ENCODE measurements around the gene KSR1. TPM values are rescaled to one million over a fixed set of nuclear protein-coding genes. Genes with fewer than 3 reads are reported as not detected.
"Not testable (repeated sequence)": the region's sequence is repeated elsewhere in the genome, so short reads cannot be mapped to it uniquely, and the experiment has no call there.

The KSR1 gene
- total RNA-seq, 8 experiments from 2014 or later: 11.2 to 34.1 (median 17.6) TPM

- no peaks in the 10 kb centered on the region for H3K4me1 ChIP-seq (replicated peaks in 1 of 2)
- in situ Hi-C loops (cut with MboI; ENCODE audit: low pct_unique_long_range_greater_than_20kb in 2 of 9, low sequenced_read_pairs in 9 of 9, unreplicated experiment in 9 of 9): loop anchor here in 2 of 9 experiments (25.0 kb wide), 4 partner anchors 95 to 370 kb away; no protein-coding TSS in a partner anchor
- H3K4me3 ChIP-seq: no peak overlapping the region
- ATAC-seq (replicated peaks in 6 of 8): no peak
- 83% methylated on average over 1 of the region's 11 CpGs; no CpG with 5 or more reads in 9 of the 10 experiments for WGBS, 10 experiments
- no peak overlapping the region for H3K27ac ChIP-seq
Measured at GRCh38 chr17:27631897-27632725, 175.9 kb downstream of the KSR1 start.

- H3K4me1 ChIP-seq (replicated peaks in 1 of 2); H3K4me3 ChIP-seq; H3K27ac ChIP-seq: not testable (repeated sequence)
- 17 to 96% (median 40%) methylated on average over 1 to 4 of the region's 9 CpGs; no CpG with 5 or more reads in 4 of the 10 experiments for WGBS, 10 experiments
- ATAC-seq (replicated peaks in 6 of 8): peak in 4 of 8 experiments; percentile 31 to 65 (median 42)
- in situ Hi-C loops (cut with MboI; ENCODE audit: low pct_unique_long_range_greater_than_20kb in 2 of 9, low sequenced_read_pairs in 9 of 9, unreplicated experiment in 9 of 9): loop anchor here in 2 of 9 experiments (25.0 kb wide), 4 partner anchors 95 to 370 kb away; no protein-coding TSS in a partner anchor
Measured at GRCh38 chr17:27632766-27633165, 176.5 kb downstream of the KSR1 start.

GRCh38 chr17:27633312-27634025 is 177.2 kb downstream of the KSR1 start:
- Histone ChIP-seq H3K4me3 (no peak overlapping the region), H3K4me1 (replicated peaks in 1 of 2) (no peaks in the 10 kb centered on the region), H3K27ac (no peak overlapping the region)
- ATAC-seq (replicated peaks in 6 of 8): peak in 4 of 8 experiments; percentile 7 to 40 (median 24)
- in situ Hi-C loops (cut with MboI; ENCODE audit: low pct_unique_long_range_greater_than_20kb in 2 of 9, low sequenced_read_pairs in 9 of 9, unreplicated experiment in 9 of 9): loop anchor here in 2 of 9 experiments (25.0 kb wide), 4 partner anchors 96 to 371 kb away; no protein-coding TSS in a partner anchor
- WGBS, 10 experiments: 60 to 100% (median 84%) methylated on average over 1 to 9 of the region's 14 CpGs; no CpG with 5 or more reads in 4 of the 10 experiments

GRCh38 chr17:27634026-27634335 is 177.7 kb downstream of the KSR1 start:
- WGBS, 10 experiments: 80 to 100% (median 83%) methylated on average over 1 of the region's 1 CpG; no CpG with 5 or more reads in 7 of the 10 experiments
- no peak overlapping the region for H3K4me3 ChIP-seq
- H3K27ac ChIP-seq: no peak overlapping the region
- in situ Hi-C loops (cut with MboI; ENCODE audit: low pct_unique_long_range_greater_than_20kb in 2 of 9, low sequenced_read_pairs in 9 of 9, unreplicated experiment in 9 of 9): loop anchor here in 2 of 9 experiments (25.0 kb wide), 4 partner anchors 97 to 372 kb away; no protein-coding TSS in a partner anchor
- no peaks in the 10 kb centered on the region for H3K4me1 ChIP-seq (replicated peaks in 1 of 2)
- no peak for ATAC-seq (replicated peaks in 6 of 8)

GRCh38 chr17:27634776-27635175 is 178.5 kb downstream of the KSR1 start:
- Histone ChIP-seq H3K4me1 (replicated peaks in 1 of 2) (no peaks in the 10 kb centered on the region), H3K27ac (no peak overlapping the region), H3K4me3 (no peak overlapping the region)
- in situ Hi-C loops (cut with MboI; ENCODE audit: low pct_unique_long_range_greater_than_20kb in 2 of 9, low sequenced_read_pairs in 9 of 9, unreplicated experiment in 9 of 9): loop anchor here in 2 of 9 experiments (25.0 kb wide), 4 partner anchors 97 to 372 kb away; no protein-coding TSS in a partner anchor
- 93 to 100% (median 100%) methylated on average over 1 to 2 of the region's 2 CpGs; no CpG with 5 or more reads in 1 of the 10 experiments for WGBS, 10 experiments
- no peak for ATAC-seq (replicated peaks in 6 of 8)

GRCh38 chr17:27635275-27635823 is 179.1 kb downstream of the KSR1 start:
- H3K27ac ChIP-seq: no peak overlapping the region
- no peak overlapping the region for H3K4me3 ChIP-seq
- 26 to 90% (median 87%) methylated on average over 1 to 5 of the region's 6 CpGs; no CpG with 5 or more reads in 2 of the 10 experiments for WGBS, 10 experiments
- no peak for ATAC-seq (replicated peaks in 6 of 8)
- H3K4me1 ChIP-seq (replicated peaks in 1 of 2): no peaks in the 10 kb centered on the region
- in situ Hi-C loops (cut with MboI; ENCODE audit: low pct_unique_long_range_greater_than_20kb in 2 of 9, low sequenced_read_pairs in 9 of 9, unreplicated experiment in 9 of 9): loop anchor here in 2 of 9 experiments (25.0 kb wide), 4 partner anchors 98 to 373 kb away; no protein-coding TSS in a partner anchor

GRCh38 chr17:27636005-27636520 is 179.8 kb downstream of the KSR1 start:
- H3K27ac ChIP-seq; ATAC-seq (replicated peaks in 6 of 8); H3K4me1 ChIP-seq (replicated peaks in 1 of 2); H3K4me3 ChIP-seq: not testable (repeated sequence)
- in situ Hi-C loops (cut with MboI; ENCODE audit: low pct_unique_long_range_greater_than_20kb in 2 of 9, low sequenced_read_pairs in 9 of 9, unreplicated experiment in 9 of 9): loop anchor here in 2 of 9 experiments (25.0 kb wide), 4 partner anchors 99 to 374 kb away; no protein-coding TSS in a partner anchor
- 67 to 100% (median 93%) methylated on average over 1 to 2 of the region's 3 CpGs; no CpG with 5 or more reads in 3 of the 10 experiments for WGBS, 10 experiments

- H3K27ac ChIP-seq; H3K4me1 ChIP-seq (replicated peaks in 1 of 2); ATAC-seq (replicated peaks in 6 of 8); H3K4me3 ChIP-seq: not testable (repeated sequence)
- WGBS, 10 experiments: no CpG with 5 or more reads among the region's 7 CpGs
- in situ Hi-C loops (cut with MboI; ENCODE audit: low pct_unique_long_range_greater_than_20kb in 2 of 9, low sequenced_read_pairs in 9 of 9, unreplicated experiment in 9 of 9): loop anchor here in 2 of 9 experiments (25.0 kb wide), 4 partner anchors 99 to 376 kb away; no protein-coding TSS in a partner anchor
Measured at GRCh38 chr17:27637818-27638217, 181.6 kb downstream of the KSR1 start.

GRCh38 chr17:27638415-27638914 is 182.2 kb downstream of the KSR1 start:
- in situ Hi-C loops (cut with MboI; ENCODE audit: low pct_unique_long_range_greater_than_20kb in 2 of 9, low sequenced_read_pairs in 9 of 9, unreplicated experiment in 9 of 9): loop anchor here in 2 of 9 experiments (25.0 kb wide), 4 partner anchors 99 to 376 kb away; no protein-coding TSS in a partner anchor

GRCh38 chr17:27640790-27641189 is 184.5 kb downstream of the KSR1 start:
- Histone ChIP-seq H3K27ac (no peak overlapping the region), H3K4me1 (replicated peaks in 1 of 2) (no peaks in the 10 kb centered on the region), H3K4me3 (no peak overlapping the region)
- 29 to 89% (median 69%) methylated on average over 1 to 4 of the region's 4 CpGs; no CpG with 5 or more reads in 4 of the 10 experiments for WGBS, 10 experiments
- ATAC-seq (replicated peaks in 6 of 8): no peak
- in situ Hi-C loops (cut with MboI; ENCODE audit: low pct_unique_long_range_greater_than_20kb in 2 of 9, low sequenced_read_pairs in 9 of 9, unreplicated experiment in 9 of 9): loop anchor here in 2 of 9 experiments (25.0 kb wide), 4 partner anchors 97 to 378 kb away; no protein-coding TSS in a partner anchor

More at GRCh38 chr17:27638415-27638914, 182.2 kb downstream of the KSR1 start:
- not testable (repeated sequence) for H3K4me3 ChIP-seq; H3K4me1 ChIP-seq (replicated peaks in 1 of 2); H3K27ac ChIP-seq
- ATAC-seq (replicated peaks in 6 of 8): peak in 2 of 8 experiments; percentile 31 to 47
- WGBS, 10 experiments: no CpG with 5 or more reads among the region's 5 CpGs

- in situ Hi-C loops (cut with MboI; ENCODE audit: low pct_unique_long_range_greater_than_20kb in 2 of 9, low sequenced_read_pairs in 9 of 9, unreplicated experiment in 9 of 9): loop anchor here in 2 of 9 experiments (25.0 kb wide), 4 partner anchors 93 to 382 kb away; no protein-coding TSS in a partner anchor
- WGBS, 10 experiments: 76 to 87% (median 80%) methylated on average over 1 to 4 of the region's 9 CpGs; no CpG with 5 or more reads in 4 of the 10 experiments
- no peak for ATAC-seq (replicated peaks in 6 of 8)
Measured at GRCh38 chr17:27644586-27644985, 188.3 kb downstream of the KSR1 start.

GRCh38 chr17:27645621-27646020 is 189.4 kb downstream of the KSR1 start:
- not testable (repeated sequence) for H3K27ac ChIP-seq; H3K4me3 ChIP-seq; H3K4me1 ChIP-seq (replicated peaks in 1 of 2)
- WGBS, 10 experiments: 83% methylated on average over 2 of the region's 10 CpGs; no CpG with 5 or more reads in 9 of the 10 experiments
- in situ Hi-C loops (cut with MboI; ENCODE audit: low pct_unique_long_range_greater_than_20kb in 2 of 9, low sequenced_read_pairs in 9 of 9, unreplicated experiment in 9 of 9): loop anchor here in 2 of 9 experiments (25.0 kb wide), 4 partner anchors 92 to 383 kb away; no protein-coding TSS in a partner anchor
- ATAC-seq (replicated peaks in 6 of 8): peak in 2 of 8 experiments; percentile 10 to 34

More at GRCh38 chr17:27644586-27644985, 188.3 kb downstream of the KSR1 start:
- Histone ChIP-seq H3K27ac (no peak overlapping the region), H3K4me3 (no peak overlapping the region), H3K4me1 (replicated peaks in 1 of 2) (peaks cover 0 to 5% of the 10 kb centered on the region in 2 donors)
